Gastrocnemius medialis (tissue), 4 donors: ENCODE measurements around the gene CA10. TPM values are rescaled to one million over a fixed set of nuclear protein-coding genes. Genes with fewer than 3 reads are reported as not detected.
A peak's percentile ranks its signal among the peaks of the same experiment; 100 is the strongest.

Source experiments
- ATAC-seq, 2 donors: fragments of 150-250 bp; one replicate each; pipeline ENCODE4 v1.9.1; 2016
- DNase-seq, 2 donors: peaks; one replicate each; pipeline ENCODE4 v3.0.0-alpha.2; 2019
- H3K27ac ChIP-seq, 4 donors: fragments of 200-600 bp; sonication (generic); 1 replicate in 1 of 4; 2 replicates in 3 of 4; pipeline ENCODE4 v1.5.1; 2016 to 2018; ENCODE audit warnings: mild to moderate bottlenecking in 2 of 4, moderate library complexity in 1 of 4
- H3K27me3 ChIP-seq, 3 donors: fragments of 200-600 bp; sonication (generic) in 2 of 3; 1 replicate in 1 of 3; 2 replicates in 2 of 3; pipeline versions ENCODE4 v1.5.1 to v1.6.0; 2016 to 2019; ENCODE audit warnings: mild to moderate bottlenecking in 1 of 3, moderate library complexity in 1 of 3
- H3K36me3 ChIP-seq, 2 donors: fragments of 200-600 bp; sonication (generic) in 1 of 2; one replicate each; pipeline ENCODE4 v1.5.1; 2017 to 2018
- H3K4me1 ChIP-seq, 2 donors: fragments of 200-600 bp; sonication (generic) in 1 of 2; one replicate each; pipeline ENCODE4 v1.5.1; 2016 to 2017; ENCODE audit warnings: mild to moderate bottlenecking in 2 of 2
- H3K4me3 ChIP-seq, 4 donors: fragments of 200-600 bp; sonication (generic) in 3 of 4; 1 replicate in 1 of 4; 2 replicates in 3 of 4; pipeline ENCODE4 v1.5.1; 2016 to 2019; ENCODE audit warnings: mild to moderate bottlenecking in 2 of 4
- H3K9me3 ChIP-seq, 3 donors: fragments of 200-600 bp; sonication (generic) in 2 of 3; 1 replicate in 1 of 3; 2 replicates in 2 of 3; pipeline ENCODE4 v1.5.1; 2016 to 2019
- POLR2A ChIP-seq, 2 donors: fragments of 450-650 bp; IDR thresholded peaks; one replicate each; pipeline ENCODE4 v1.6.1; 2017; ENCODE audit warnings: antibody characterized with exemption in 2 of 2, mild to moderate bottlenecking in 2 of 2, moderate library complexity in 2 of 2
- in situ Hi-C, 4 donors: fragments of 200-750 bp; cut with MboI; loops; one replicate each; pipeline versions ENCODE4 v1.15.0 to v1.8.0; 2017; ENCODE audit warnings: low sequenced_read_pairs in 4 of 4
- intact Hi-C: fragments of 100-400 bp; cut with DNase I; formaldehyde crosslinking; loops from one replicate; pipeline ENCODE4 v1.15.1; 2023; ENCODE audit warnings: low total_unique reads
- total RNA-seq, 4 donors: library from RNA; depleted of rRNA; stranded (reverse); fragments of >200 nt; gene quantifications; one replicate each; pipeline versions ENCODE4 v1.1.0 to v1.2.3, GENCODE V29; 2016
- TF ChIP-seq, protein P1 (sequence below), 5 experiments: fragments of 450-650 bp in 3 of 5; fragments of 200-600 bp in 2 of 5; sonication (generic) in 2 of 5; IDR thresholded peaks in 4 of 5; conservative IDR thresholded peaks in 1 of 5; 1 replicate in 4 of 5; 2 replicates in 1 of 5; pipeline ENCODE4 v1.5.1; 2016 to 2019; ENCODE audit warnings: antibody characterized with exemption in 5 of 5, mild to moderate bottlenecking in 3 of 5, moderate library complexity in 3 of 5

Gene CA10
- total RNA-seq, 4 donors from 2014 or later, result not detected

GRCh38 chr17:51869387-51869786 is 289.1 kb downstream of the CA10 start:
- Histone ChIP-seq H3K4me3 (no peak overlapping the region), H3K27ac (no peak overlapping the region), H3K36me3 (no peaks in the 10 kb centered on the region), H3K27me3 (no peaks in the 10 kb centered on the region), H3K9me3 (no peaks in the 10 kb centered on the region), H3K4me1 (no peaks in the 10 kb centered on the region)
- DNase-seq, result no peak
- in situ Hi-C loops, result no loop called here
- intact Hi-C loops, result no loop called here
- no peak for ATAC-seq
- TF ChIP-seq POLR2A (IDR thresholded peaks at IDR 0.05), result no peak
- TF ChIP-seq, protein P1, sequence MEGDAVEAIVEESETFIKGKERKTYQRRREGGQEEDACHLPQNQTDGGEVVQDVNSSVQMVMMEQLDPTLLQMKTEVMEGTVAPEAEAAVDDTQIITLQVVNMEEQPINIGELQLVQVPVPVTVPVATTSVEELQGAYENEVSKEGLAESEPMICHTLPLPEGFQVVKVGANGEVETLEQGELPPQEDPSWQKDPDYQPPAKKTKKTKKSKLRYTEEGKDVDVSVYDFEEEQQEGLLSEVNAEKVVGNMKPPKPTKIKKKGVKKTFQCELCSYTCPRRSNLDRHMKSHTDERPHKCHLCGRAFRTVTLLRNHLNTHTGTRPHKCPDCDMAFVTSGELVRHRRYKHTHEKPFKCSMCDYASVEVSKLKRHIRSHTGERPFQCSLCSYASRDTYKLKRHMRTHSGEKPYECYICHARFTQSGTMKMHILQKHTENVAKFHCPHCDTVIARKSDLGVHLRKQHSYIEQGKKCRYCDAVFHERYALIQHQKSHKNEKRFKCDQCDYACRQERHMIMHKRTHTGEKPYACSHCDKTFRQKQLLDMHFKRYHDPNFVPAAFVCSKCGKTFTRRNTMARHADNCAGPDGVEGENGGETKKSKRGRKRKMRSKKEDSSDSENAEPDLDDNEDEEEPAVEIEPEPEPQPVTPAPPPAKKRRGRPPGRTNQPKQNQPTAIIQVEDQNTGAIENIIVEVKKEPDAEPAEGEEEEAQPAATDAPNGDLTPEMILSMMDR (IDR thresholded peaks at IDR 0.05 in 4 of 5, conservative IDR thresholded peaks at IDR 0.05 in 1 of 5), result no peak

DNA sequence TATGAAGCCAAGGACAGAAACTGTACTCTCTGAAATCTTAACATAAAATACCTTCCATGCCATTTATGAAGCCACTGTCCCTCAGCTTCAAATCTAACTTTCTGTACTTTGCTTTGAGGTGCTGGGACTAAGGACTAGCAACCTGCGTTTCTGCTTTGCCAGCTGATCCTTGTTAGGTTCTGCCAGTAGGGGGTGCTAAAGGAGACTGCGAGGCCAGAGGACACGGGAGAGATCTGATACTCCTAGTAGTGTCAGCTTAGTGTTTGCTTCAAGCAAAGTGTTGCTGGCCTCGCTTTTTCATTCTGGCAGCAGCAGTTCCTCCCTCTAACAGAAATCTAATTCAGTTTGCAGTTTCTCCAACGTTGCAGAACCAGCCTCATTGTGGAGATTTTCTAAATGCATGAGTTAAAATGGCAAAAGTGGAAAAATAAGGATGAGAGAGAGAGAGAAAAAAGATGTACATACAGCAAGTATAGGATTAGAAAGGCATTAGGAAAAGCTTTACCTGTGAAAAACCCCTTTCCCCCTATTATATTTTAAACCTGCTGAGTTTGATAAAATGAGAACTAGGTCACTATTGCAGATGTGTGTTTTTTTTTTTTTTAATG is 297.5 kb downstream of the CA10 start:
- H3K4me1 ChIP-seq, result no peaks in the 10 kb centered on the region
- intact Hi-C loops, result no loop called here
- H3K9me3 ChIP-seq, result no peaks in the 10 kb centered on the region
- no peaks in the 10 kb centered on the region for H3K27me3 ChIP-seq
- no peak for DNase-seq
- no peak overlapping the region for H3K27ac ChIP-seq
- no peak for TF ChIP-seq POLR2A (IDR thresholded peaks at IDR 0.05)
- TF ChIP-seq, protein P1 (IDR thresholded peaks at IDR 0.05 in 4 of 5, conservative IDR thresholded peaks at IDR 0.05 in 1 of 5), result peak in 1 of 5 experiments; percentile 17
- no peak overlapping the region for H3K4me3 ChIP-seq
- no peak for ATAC-seq
- in situ Hi-C loops, result no loop called here
- no peaks in the 10 kb centered on the region for H3K36me3 ChIP-seq

DNA sequence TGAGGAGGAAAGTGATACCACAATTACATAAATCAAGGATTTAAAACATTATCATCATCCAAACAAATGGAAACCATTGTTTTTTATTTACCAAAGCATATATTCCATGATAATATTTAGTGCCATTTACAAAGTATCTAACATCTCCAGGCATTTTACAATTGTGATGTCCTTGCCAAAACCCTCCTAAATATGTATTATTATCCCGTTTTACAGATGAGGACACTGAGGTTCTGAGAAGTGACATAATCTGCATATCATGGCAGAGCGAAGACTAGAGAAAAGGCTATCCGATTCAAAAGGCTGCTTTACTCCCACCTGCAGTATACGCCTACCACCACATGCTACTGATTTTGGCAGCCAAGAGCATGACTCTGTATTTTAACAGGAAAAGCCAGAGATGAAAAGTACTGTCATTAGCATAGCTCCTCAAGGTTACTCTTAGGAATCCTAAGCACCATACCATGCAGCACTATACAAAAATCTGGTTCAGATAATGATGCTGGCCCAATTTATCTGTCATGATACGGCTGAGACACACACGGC is 301.4 kb downstream of the CA10 start:
- ATAC-seq (no peak), DNase-seq (no peak)
- Histone ChIP-seq H3K4me3 (no peak overlapping the region), H3K9me3 (no peaks in the 10 kb centered on the region), H3K27me3 (no peaks in the 10 kb centered on the region), H3K4me1 (no peaks in the 10 kb centered on the region), H3K27ac (no peak overlapping the region), H3K36me3 (no peaks in the 10 kb centered on the region)
- TF ChIP-seq, protein P1 (IDR thresholded peaks at IDR 0.05 in 4 of 5, conservative IDR thresholded peaks at IDR 0.05 in 1 of 5), result no peak
- no peak for TF ChIP-seq POLR2A (IDR thresholded peaks at IDR 0.05)
- intact Hi-C loops, result no loop called here
- in situ Hi-C loops, result no loop called here

DNA sequence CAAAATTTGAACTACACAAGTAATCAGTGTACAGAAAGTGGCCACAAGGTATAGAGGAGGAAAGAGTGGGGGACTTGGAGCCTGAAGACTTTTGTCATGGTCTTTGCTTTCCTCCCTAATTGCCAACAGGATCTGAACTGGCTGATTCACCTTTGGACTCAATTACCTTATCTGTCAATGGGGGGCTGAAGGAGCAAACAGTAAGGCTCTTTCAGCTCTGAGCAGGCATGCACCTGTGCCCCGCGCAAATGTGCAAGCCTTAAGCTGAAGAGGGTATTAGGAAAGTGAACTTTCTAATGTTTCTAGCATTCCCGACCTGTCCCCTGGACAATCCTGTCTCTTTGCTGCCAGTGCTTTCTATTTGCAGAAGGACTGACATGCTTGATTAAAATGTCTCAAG is 302.7 kb downstream of the CA10 start:
- Histone ChIP-seq H3K27me3 (no peaks in the 10 kb centered on the region), H3K4me1 (no peaks in the 10 kb centered on the region), H3K36me3 (no peaks in the 10 kb centered on the region), H3K9me3 (no peaks in the 10 kb centered on the region), H3K4me3 (no peak overlapping the region), H3K27ac (no peak overlapping the region)
- ATAC-seq, result no peak
- intact Hi-C loops (no loop called here), in situ Hi-C loops (no loop called here)
- DNase-seq, result no peak
- TF ChIP-seq, protein P1 (IDR thresholded peaks at IDR 0.05 in 4 of 5, conservative IDR thresholded peaks at IDR 0.05 in 1 of 5), result no peak
- no peak for TF ChIP-seq POLR2A (IDR thresholded peaks at IDR 0.05)

DNA sequence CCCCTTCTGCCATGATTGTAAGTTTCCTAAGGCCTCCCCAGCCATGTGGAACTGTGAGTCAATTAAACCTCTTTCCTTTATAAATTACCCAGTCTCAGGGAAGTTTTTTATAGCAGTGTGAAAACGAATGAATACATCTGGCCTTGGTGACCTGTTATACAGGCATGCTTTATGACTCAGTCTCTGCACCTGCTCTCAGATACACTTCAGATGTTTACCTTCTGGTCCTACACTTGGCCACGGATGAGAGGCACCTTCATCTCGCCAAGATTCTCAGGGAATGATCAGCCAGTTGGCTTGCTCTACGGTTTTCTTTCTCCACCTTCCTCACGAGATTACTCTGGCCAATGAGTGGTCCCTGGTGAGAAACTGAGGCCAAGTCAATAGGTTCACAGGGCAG is 304.7 kb downstream of the CA10 start:
- in situ Hi-C loops (no loop called here), intact Hi-C loops (no loop called here)
- Histone ChIP-seq H3K36me3 (no peaks in the 10 kb centered on the region), H3K27me3 (no peaks in the 10 kb centered on the region), H3K9me3 (no peaks in the 10 kb centered on the region), H3K27ac (no peak overlapping the region), H3K4me1 (no peaks in the 10 kb centered on the region), H3K4me3 (no peak overlapping the region)
- ATAC-seq, result no peak
- DNase-seq, result no peak
- TF ChIP-seq POLR2A (IDR thresholded peaks at IDR 0.05), result no peak
- TF ChIP-seq, protein P1 (IDR thresholded peaks at IDR 0.05 in 4 of 5, conservative IDR thresholded peaks at IDR 0.05 in 1 of 5), result no peak
